ENCODE measurements around the gene BPI.

The BPI gene

DNA sequence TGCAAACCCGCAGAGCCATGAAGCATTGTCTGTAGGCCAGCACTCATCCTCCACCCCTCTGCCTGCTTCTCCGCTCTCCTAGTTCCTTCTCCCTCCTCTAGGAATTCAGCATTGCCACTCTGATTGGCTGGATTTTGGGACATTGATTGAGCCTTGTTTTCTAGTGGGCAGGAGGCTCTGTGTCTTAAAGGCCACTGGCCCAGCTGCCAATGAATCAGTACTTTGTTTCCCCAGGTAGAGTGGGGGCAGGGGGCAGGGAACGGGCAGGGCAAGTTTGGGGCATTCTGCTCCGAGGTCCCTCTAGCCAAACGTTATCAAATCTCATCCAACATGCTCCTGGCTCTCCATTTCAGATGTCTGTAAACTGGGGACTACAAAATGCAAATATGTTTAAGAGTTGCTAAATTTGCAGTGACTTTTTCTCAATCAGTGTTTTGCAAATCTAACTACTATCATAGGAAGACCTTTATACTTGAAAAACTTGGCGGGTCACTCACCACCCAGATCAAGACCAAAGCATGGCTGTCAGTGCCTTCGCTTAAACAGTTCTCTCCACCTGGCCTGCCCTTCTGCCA lies 10.4 kb upstream of the BPI start:
- Histone ChIP-seq H3K4me1 (ENCODE audit: control insufficient read depth, insufficient read depth, low read length, unreplicated experiment) (peaks cover 1% of the 10 kb centered on the region), H2AFZ (ENCODE audit: low read length, unreplicated experiment) (no peak overlapping the region), H3K4me3 (ENCODE audit: low read depth, low read length) (no peak overlapping the region), H3K36me3 (ENCODE audit: insufficient read depth, low read length) (no peaks in the 10 kb centered on the region), H3K79me2 (ENCODE audit: control insufficient read depth, insufficient read depth, low read length, unreplicated experiment) (no peaks in the 10 kb centered on the region), H3K27ac (ENCODE audit: low read depth, low read length) (no peak overlapping the region), H3K27me3 (ENCODE audit: insufficient read depth, low read length) (no peaks in the 10 kb centered on the region)

DNA sequence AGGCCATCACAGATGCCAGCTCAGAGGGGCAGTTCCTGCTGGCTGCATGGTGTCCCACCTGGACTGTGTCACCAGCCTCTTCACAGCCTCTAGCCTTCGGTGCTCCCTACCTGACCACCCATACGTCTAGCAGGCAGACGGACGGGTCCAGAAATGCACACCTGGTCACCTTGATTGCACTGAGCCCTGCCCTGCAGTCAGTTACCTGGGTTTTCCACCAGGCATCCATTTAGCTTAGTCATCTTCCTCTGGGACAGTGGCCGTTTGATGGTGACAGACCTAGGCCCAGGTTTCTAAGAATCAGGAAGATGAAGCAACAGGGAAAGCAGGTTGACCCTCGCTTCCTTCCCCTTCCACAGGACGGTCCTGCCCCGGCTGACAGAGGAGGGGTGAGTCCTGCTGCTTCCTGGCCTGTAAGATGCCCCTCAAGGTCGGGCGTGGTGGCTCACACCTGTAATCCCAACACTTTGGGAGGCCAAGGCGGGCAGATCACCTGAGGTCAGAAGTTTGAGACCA lies 9.8 kb upstream of the BPI start:
- Histone ChIP-seq H3K27me3 (ENCODE audit: insufficient read depth, low read length) (no peaks in the 10 kb centered on the region), H3K4me3 (ENCODE audit: low read depth, low read length) (no peak overlapping the region), H2AFZ (ENCODE audit: low read length, unreplicated experiment) (no peak overlapping the region), H3K4me1 (ENCODE audit: control insufficient read depth, insufficient read depth, low read length, unreplicated experiment) (peaks cover 6% of the 10 kb centered on the region), H3K27ac (ENCODE audit: low read depth, low read length) (no peak overlapping the region), H3K79me2 (ENCODE audit: control insufficient read depth, insufficient read depth, low read length, unreplicated experiment) (no peaks in the 10 kb centered on the region), H3K36me3 (ENCODE audit: insufficient read depth, low read length) (no peaks in the 10 kb centered on the region)

- H3K36me3 ChIP-seq (ENCODE audit: insufficient read depth, low read length) = no peaks in the 10 kb centered on the region
- H3K4me1 ChIP-seq (ENCODE audit: control insufficient read depth, insufficient read depth, low read length, unreplicated experiment) = peaks cover 6% of the 10 kb centered on the region
- no peak overlapping the region for H3K27ac ChIP-seq (ENCODE audit: low read depth, low read length)
- no peak overlapping the region for H3K4me3 ChIP-seq (ENCODE audit: low read depth, low read length)
- H3K27me3 ChIP-seq (ENCODE audit: insufficient read depth, low read length) = no peaks in the 10 kb centered on the region
- H3K79me2 ChIP-seq (ENCODE audit: control insufficient read depth, insufficient read depth, low read length, unreplicated experiment) = no peaks in the 10 kb centered on the region
- no peak overlapping the region for H2AFZ ChIP-seq (ENCODE audit: low read length, unreplicated experiment)
Measured at GRCh38 chr20:38295811-38296210, 8.1 kb upstream of the BPI start.

- no peak overlapping the region for H3K27ac ChIP-seq (ENCODE audit: low read depth, low read length)
- H3K79me2 ChIP-seq (ENCODE audit: control insufficient read depth, insufficient read depth, low read length, unreplicated experiment) = no peaks in the 10 kb centered on the region
- H3K36me3 ChIP-seq (ENCODE audit: insufficient read depth, low read length) = no peaks in the 10 kb centered on the region
- no peaks in the 10 kb centered on the region for H3K27me3 ChIP-seq (ENCODE audit: insufficient read depth, low read length)
- no peak overlapping the region for H2AFZ ChIP-seq (ENCODE audit: low read length, unreplicated experiment)
- peaks cover 6% of the 10 kb centered on the region for H3K4me1 ChIP-seq (ENCODE audit: control insufficient read depth, insufficient read depth, low read length, unreplicated experiment)
- H3K4me3 ChIP-seq (ENCODE audit: low read depth, low read length) = no peak overlapping the region
Measured at GRCh38 chr20:38296433-38296832, 7.5 kb upstream of the BPI start.

- peaks cover 6% of the 10 kb centered on the region for H3K4me1 ChIP-seq (ENCODE audit: control insufficient read depth, insufficient read depth, low read length, unreplicated experiment)
- H3K4me3 ChIP-seq (ENCODE audit: low read depth, low read length) = no peak overlapping the region
- H3K27ac ChIP-seq (ENCODE audit: low read depth, low read length) = no peak overlapping the region
- no peaks in the 10 kb centered on the region for H3K27me3 ChIP-seq (ENCODE audit: insufficient read depth, low read length)
- H2AFZ ChIP-seq (ENCODE audit: low read length, unreplicated experiment) = peak overlapping the region; percentile 29
- H3K36me3 ChIP-seq (ENCODE audit: insufficient read depth, low read length) = no peaks in the 10 kb centered on the region
- H3K79me2 ChIP-seq (ENCODE audit: control insufficient read depth, insufficient read depth, low read length, unreplicated experiment) = no peaks in the 10 kb centered on the region
Measured at GRCh38 chr20:38297916-38298674, 5.9 kb upstream of the BPI start.

GRCh38 chr20:38298768-38299288 lies 5.1 kb upstream of the BPI start:
- Histone ChIP-seq H3K36me3 (ENCODE audit: insufficient read depth, low read length) (no peaks in the 10 kb centered on the region), H3K79me2 (ENCODE audit: control insufficient read depth, insufficient read depth, low read length, unreplicated experiment) (no peaks in the 10 kb centered on the region), H3K4me1 (ENCODE audit: control insufficient read depth, insufficient read depth, low read length, unreplicated experiment) (peaks cover 6% of the 10 kb centered on the region), H3K27me3 (ENCODE audit: insufficient read depth, low read length) (no peaks in the 10 kb centered on the region), H2AFZ (ENCODE audit: low read length, unreplicated experiment) (peak overlapping the region; percentile 29), H3K4me3 (ENCODE audit: low read depth, low read length) (no peak overlapping the region), H3K27ac (ENCODE audit: low read depth, low read length) (peak overlapping the region; percentile 31; the same call in 1 of the 2 replicates)

- Histone ChIP-seq H3K4me3 (ENCODE audit: low read depth, low read length) (no peak overlapping the region), H3K4me1 (ENCODE audit: control insufficient read depth, insufficient read depth, low read length, unreplicated experiment) (peaks cover 6% of the 10 kb centered on the region), H3K36me3 (ENCODE audit: insufficient read depth, low read length) (no peaks in the 10 kb centered on the region), H3K27me3 (ENCODE audit: insufficient read depth, low read length) (no peaks in the 10 kb centered on the region), H3K79me2 (ENCODE audit: control insufficient read depth, insufficient read depth, low read length, unreplicated experiment) (no peaks in the 10 kb centered on the region), H2AFZ (ENCODE audit: low read length, unreplicated experiment) (no peak overlapping the region), H3K27ac (ENCODE audit: low read depth, low read length) (no peak overlapping the region)
Measured at GRCh38 chr20:38299963-38300362, 4.0 kb upstream of the BPI start.

DNA sequence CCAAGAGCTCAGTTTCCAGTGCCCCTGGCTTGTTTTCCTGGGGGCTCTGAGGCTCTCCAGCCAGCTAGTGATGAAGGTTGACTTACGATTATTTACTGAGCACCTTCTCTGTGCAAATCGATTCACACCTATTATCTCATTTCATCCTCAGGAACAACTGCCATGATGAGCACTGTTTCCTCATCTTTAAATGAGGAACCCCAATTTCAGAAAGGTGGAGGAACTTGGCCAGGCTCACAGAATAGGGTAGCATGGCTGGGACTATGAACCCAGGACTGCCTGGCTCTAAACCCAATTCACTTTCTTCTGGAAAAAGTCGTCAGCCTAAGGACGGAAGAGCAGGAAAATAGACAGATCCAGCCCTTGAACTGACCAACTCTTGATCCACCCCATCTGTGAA lies 3.5 kb upstream of the BPI start:
- Histone ChIP-seq H2AFZ (ENCODE audit: low read length, unreplicated experiment) (no peak overlapping the region), H3K27ac (ENCODE audit: low read depth, low read length) (no peak overlapping the region), H3K4me1 (ENCODE audit: control insufficient read depth, insufficient read depth, low read length, unreplicated experiment) (peaks cover 6% of the 10 kb centered on the region), H3K36me3 (ENCODE audit: insufficient read depth, low read length) (no peaks in the 10 kb centered on the region), H3K4me3 (ENCODE audit: low read depth, low read length) (no peak overlapping the region), H3K27me3 (ENCODE audit: insufficient read depth, low read length) (no peaks in the 10 kb centered on the region), H3K79me2 (ENCODE audit: control insufficient read depth, insufficient read depth, low read length, unreplicated experiment) (no peaks in the 10 kb centered on the region)

- Histone ChIP-seq H3K27me3 (ENCODE audit: insufficient read depth, low read length) (no peaks in the 10 kb centered on the region), H3K27ac (ENCODE audit: low read depth, low read length) (no peak overlapping the region), H3K4me3 (ENCODE audit: low read depth, low read length) (no peak overlapping the region), H3K36me3 (ENCODE audit: insufficient read depth, low read length) (no peaks in the 10 kb centered on the region), H3K4me1 (ENCODE audit: control insufficient read depth, insufficient read depth, low read length, unreplicated experiment) (peaks cover 6% of the 10 kb centered on the region), H2AFZ (ENCODE audit: low read length, unreplicated experiment) (no peak overlapping the region), H3K79me2 (ENCODE audit: control insufficient read depth, insufficient read depth, low read length, unreplicated experiment) (no peaks in the 10 kb centered on the region)
Measured at GRCh38 chr20:38301309-38301708, 2.6 kb upstream of the BPI start.

DNA sequence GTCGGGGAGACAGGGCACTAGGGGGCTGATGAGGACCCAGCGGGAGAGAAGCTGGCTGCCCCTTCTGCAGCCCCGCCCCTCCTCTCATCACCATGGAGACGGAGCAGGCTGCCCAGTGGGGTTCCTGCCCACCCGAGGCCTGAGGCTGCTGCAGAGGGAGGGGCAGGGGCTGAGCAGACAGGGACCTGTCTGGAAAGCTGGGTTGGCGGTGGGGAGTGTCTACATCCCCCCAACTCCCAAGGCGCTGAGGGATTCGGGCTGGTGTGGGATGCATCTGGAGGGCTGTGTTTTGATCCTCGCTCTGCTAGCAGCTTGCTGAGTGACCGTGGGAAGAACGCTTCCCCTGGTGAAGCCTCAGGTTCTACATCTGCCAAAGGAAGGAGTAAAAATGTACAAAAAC lies 1.2 kb upstream of the BPI start:
- Histone ChIP-seq H3K4me3 (ENCODE audit: low read depth, low read length) (no peak overlapping the region), H3K27me3 (ENCODE audit: insufficient read depth, low read length) (no peaks in the 10 kb centered on the region), H3K79me2 (ENCODE audit: control insufficient read depth, insufficient read depth, low read length, unreplicated experiment) (no peaks in the 10 kb centered on the region), H3K27ac (ENCODE audit: low read depth, low read length) (no peak overlapping the region), H3K36me3 (ENCODE audit: insufficient read depth, low read length) (no peaks in the 10 kb centered on the region), H2AFZ (ENCODE audit: low read length, unreplicated experiment) (no peak overlapping the region), H3K4me1 (ENCODE audit: control insufficient read depth, insufficient read depth, low read length, unreplicated experiment) (peaks cover 11% of the 10 kb centered on the region)

Measured in ACC112 (cell line).